H1 (cell line): ENCODE measurements around the gene ADAMTS6.

Experiments
- CEBPB ChIP-seq: IDR thresholded peaks from 2 replicates; pipeline ENCODE4 v1.6.1; 2012; ENCODE audit warnings: low read depth, low read length
- CTCF ChIP-seq, 3 experiments: IDR thresholded peaks; 1 replicate in 2 of 3; 2 replicates in 1 of 3; pipeline versions ENCODE4 v1.5.1 to v1.6.1; 2011; ENCODE audit warnings: low read length in 3 of 3, mild to moderate bottlenecking in 3 of 3, inconsistent platforms in 2 of 3, low read depth in 1 of 3, moderate library complexity in 1 of 3; ENCODE audit not compliant: insufficient read depth in 1 of 3; ENCODE audit errors: control extremely low read depth in 1 of 3
- GTF2F1 ChIP-seq: IDR thresholded peaks from 2 replicates; pipeline ENCODE4 v1.6.1; 2012; ENCODE audit warnings: low read depth, low read length, improper control_type of control experiment, borderline replicate concordance
- HDAC2 ChIP-seq, 2 experiments: fragments of 300-600 bp in 1 of 2; sonication (generic) in 1 of 2; IDR thresholded peaks; 2 replicates each; pipeline ENCODE4 v1.6.1; 2011 to 2012; ENCODE audit warnings: low read depth in 2 of 2, low read length in 2 of 2, mild to moderate bottlenecking in 2 of 2, moderate library complexity in 2 of 2, borderline replicate concordance in 1 of 2, inconsistent platforms in 1 of 2
- JUND ChIP-seq: IDR thresholded peaks from 2 replicates; pipeline ENCODE4 v1.6.1; 2011; ENCODE audit warnings: mild to moderate bottlenecking, improper control_type of control experiment, low read length
- POLR2AphosphoS5 ChIP-seq: IDR thresholded peaks from 2 replicates; pipeline ENCODE4 v1.6.1; 2011; ENCODE audit warnings: low read depth, low read length
- RFX5 ChIP-seq: IDR thresholded peaks from 2 replicates; pipeline ENCODE4 v1.6.1; 2011; ENCODE audit warnings: low read depth, low read length, improper control_type of control experiment, borderline replicate concordance
- TAF1 ChIP-seq: IDR thresholded peaks from 2 replicates; pipeline ENCODE4 v1.6.1; 2011; ENCODE audit warnings: mild to moderate bottlenecking, low read depth, low read length

GRCh38 chr5:65292196-65292595 is 189.5 kb downstream of the ADAMTS6 start:
- no peak for TF ChIP-seq JUND
- no peak for TF ChIP-seq POLR2AphosphoS5
- no peak for TF ChIP-seq HDAC2 (IDR thresholded peaks at IDR 0.05; ENCODE audit: borderline replicate concordance in 1 of 2, low read depth in 2 of 2, low read length in 2 of 2)
- no peak for TF ChIP-seq CTCF (IDR thresholded peaks at IDR 0.05; ENCODE audit: control extremely low read depth in 1 of 3, insufficient read depth in 1 of 3, low read depth in 1 of 3, low read length in 3 of 3)
- TF ChIP-seq RFX5, result no peak
- TF ChIP-seq GTF2F1, result no peak
- no peak for TF ChIP-seq CEBPB
- no peak for TF ChIP-seq TAF1
